Aortic smooth muscle cell (primary cell): ENCODE data around the gene PGF. TPM values are rescaled to one million over a fixed set of nuclear protein-coding genes. Genes with fewer than 3 reads are reported as not detected.

ENCODE experiments used
- total RNA-seq: library from RNA; depleted of rRNA; stranded (reverse); fragments of >200 nt; gene quantifications from 2 replicates; pipeline ENCODE4 v1.2.3, GENCODE V29; 2014

Gene PGF
- total RNA-seq: 15.2 and 33.0 TPM in 2 replicates

GRCh38 chr14:74955229-74956026, at the start of gene PGF:
Gene PGF, minus strand, starts transcription at chr14:74955597. Its CDS starts 355 bp downstream, at chr14:74955242.

GRCh38 chr14:75002392-75003249, 47.2 kb upstream of the PGF start, which contains the start of gene EIF2B2:
Gene EIF2B2, plus strand, starts transcription at chr14:75002921. Its CDS starts 70 bp downstream, at chr14:75002991.

GRCh38 chr14:74922752-74923401, 32.5 kb downstream of the PGF start, which contains the start of gene RPS6KL1:
Gene RPS6KL1, minus strand, starts transcription at chr14:74923260. Its CDS starts 1,719 bp downstream, at chr14:74921541.

Other genes with a start within 250 kb of the PGF start
- gene AREL1, start 242.5 kb downstream of the PGF start, total RNA-seq: 21.6 and 28.0 TPM in 2 replicates
- 30.6 and 44.7 TPM in 2 replicates for gene FCF1, start 242.5 kb downstream of the PGF start, total RNA-seq
- gene YLPM1, start 192.3 kb downstream of the PGF start, total RNA-seq: 23.8 and 33.7 TPM in 2 replicates
- not detected in 2 replicates for gene PROX2, start 79.5 kb downstream of the PGF start, total RNA-seq
- gene DLST, start 73.7 kb downstream of the PGF start, total RNA-seq: 55.4 and 62.0 TPM in 2 replicates
- 0.99 and 1.6 TPM in 2 replicates for gene RPS6KL1, start 32.3 kb downstream of the PGF start, total RNA-seq
- gene EIF2B2, start 47.3 kb upstream of the PGF start, total RNA-seq: 51.4 and 74.4 TPM in 2 replicates
- gene MLH3, start 95.9 kb upstream of the PGF start, total RNA-seq: 23.7 and 29.3 TPM in 2 replicates
- gene ACYP1, start 108.4 kb upstream of the PGF start, total RNA-seq: 7.3 and 9.8 TPM in 2 replicates
- gene ZC2HC1C, start 114.0 kb upstream of the PGF start, total RNA-seq: 0.99 and 1.1 TPM in 2 replicates
- gene NEK9, start 171.5 kb upstream of the PGF start, total RNA-seq: 46.9 and 61.7 TPM in 2 replicates
- gene TMED10, start 221.0 kb upstream of the PGF start, total RNA-seq: 227 and 255 TPM in 2 replicates